GM21825 (cell line): ENCODE results near the gene CAMK2D.
"Not testable (repeated sequence)": the region's sequence is repeated elsewhere in the genome, so short reads cannot be mapped to it uniquely, and the experiment has no call there.

Experiments
- ATAC-seq: cut with Tn5 transposase; IDR thresholded peaks from one replicate; pipeline ENCODE4 v1.9.1; 2021; ENCODE audit warnings: mild to moderate bottlenecking, moderate library complexity; ENCODE audit not compliant: unreplicated experiment

CAMK2D gene

DNA sequence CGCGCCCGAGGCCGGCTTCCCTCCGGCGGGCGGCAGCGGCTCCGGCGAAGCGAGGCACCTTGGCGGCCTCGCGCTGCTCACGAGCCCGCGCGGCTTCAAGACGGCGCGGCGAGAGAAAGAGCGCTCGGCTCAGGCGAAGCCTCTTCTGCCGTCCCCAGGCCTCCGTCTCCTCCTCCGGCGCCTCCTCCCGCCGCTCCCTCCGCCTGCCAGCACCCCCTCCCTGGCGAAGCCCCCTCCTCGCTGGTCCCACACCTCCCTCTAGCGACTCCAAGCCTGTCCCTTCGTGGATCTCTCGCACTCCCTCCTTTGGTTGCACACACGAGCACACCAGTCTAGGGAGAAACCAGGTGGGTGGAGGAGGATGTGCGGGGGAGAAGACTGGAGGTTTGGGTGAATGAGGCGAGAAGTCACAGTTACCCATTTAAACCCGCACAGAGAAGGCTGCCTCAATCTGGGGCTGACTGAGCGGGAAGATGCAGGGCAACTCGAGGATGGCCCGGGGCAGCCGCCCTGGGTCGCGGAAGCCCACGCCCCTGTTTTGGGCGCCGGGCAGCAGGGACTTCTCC is at the start of gene CAMK2D:
Gene CAMK2D, minus strand, starts transcription at position 119 of the 566 bp plus-strand sequence. CDS start 670 bp downstream, outside the sequence.
- ATAC-seq, result peak; percentile 48

DNA sequence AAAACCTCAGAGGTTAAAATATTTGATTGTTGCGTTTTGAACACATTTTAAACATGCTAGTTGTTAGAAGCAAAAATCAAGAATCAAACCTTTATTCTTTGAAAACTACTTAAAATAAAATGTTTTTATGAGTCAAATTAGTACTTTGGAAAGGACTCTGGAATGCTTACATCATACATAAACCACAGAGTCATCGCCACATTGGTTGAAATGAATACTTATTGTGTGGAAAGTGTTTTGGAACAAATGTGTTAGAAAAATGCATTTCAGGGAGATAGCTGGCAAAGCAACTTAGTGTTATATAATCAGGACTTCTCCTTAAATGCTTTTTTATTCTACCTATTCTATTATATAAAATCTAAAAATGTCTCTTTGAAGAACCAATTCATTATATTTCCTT is 49.4 kb upstream of the CAMK2D start:
- no peak for ATAC-seq

DNA sequence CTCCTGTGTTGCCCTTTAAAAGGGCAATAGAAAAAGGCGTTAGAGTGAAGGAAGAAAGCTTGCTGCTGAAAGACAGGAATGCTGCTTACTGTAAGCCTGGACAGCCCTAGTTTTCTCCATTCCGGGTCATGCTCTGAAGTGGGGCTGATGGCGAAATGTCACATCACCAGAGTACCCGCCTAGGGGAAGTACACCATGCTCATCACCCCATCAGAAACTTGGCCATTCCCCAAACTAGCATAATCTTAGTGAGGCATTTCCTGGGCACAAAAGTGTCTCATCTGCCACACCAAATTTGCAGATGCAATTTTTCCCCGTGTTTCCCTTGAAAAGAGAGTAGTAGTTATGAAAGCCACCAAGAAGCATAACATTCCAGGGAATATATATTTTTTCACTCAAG is 47.8 kb upstream of the CAMK2D start:
- ATAC-seq, result no peak

DNA sequence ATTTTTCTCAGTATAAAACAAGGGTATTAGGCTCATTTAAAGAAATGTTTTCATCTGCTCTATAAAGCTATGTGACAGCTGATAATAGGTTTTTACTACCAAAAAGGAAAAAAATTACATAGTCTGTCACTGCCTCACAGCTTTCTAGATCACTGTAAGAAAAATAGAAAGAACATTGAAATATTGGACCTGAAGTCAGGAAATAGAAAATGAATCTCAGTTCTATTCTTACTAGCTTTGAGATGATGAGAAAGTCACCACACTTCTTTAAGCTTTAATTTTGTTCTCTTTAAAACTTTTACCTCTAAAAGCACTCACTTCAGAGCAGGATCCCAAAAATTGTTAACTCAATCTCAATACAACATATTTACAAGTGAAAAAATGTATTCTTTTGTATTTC is 45.3 kb upstream of the CAMK2D start:
- ATAC-seq, result no peak

DNA sequence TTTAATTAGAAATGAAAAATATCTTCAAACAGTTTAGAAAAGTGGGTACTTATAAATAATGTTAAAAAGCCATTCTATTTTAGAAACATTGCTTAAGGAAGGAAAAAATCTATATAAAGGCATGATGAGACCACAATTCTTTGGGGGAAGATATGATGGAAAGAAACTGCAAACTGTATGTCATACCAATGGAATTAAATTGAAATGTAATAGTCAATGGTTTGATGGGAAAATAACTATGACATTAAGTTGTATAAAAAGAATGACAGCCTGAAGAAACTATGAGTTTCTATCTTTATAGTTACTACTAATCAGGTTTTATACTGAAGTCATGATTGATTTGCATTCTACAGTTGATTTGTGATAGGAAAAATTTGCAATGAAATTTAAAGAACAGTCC is 40.3 kb upstream of the CAMK2D start:
- ATAC-seq, result no peak

DNA sequence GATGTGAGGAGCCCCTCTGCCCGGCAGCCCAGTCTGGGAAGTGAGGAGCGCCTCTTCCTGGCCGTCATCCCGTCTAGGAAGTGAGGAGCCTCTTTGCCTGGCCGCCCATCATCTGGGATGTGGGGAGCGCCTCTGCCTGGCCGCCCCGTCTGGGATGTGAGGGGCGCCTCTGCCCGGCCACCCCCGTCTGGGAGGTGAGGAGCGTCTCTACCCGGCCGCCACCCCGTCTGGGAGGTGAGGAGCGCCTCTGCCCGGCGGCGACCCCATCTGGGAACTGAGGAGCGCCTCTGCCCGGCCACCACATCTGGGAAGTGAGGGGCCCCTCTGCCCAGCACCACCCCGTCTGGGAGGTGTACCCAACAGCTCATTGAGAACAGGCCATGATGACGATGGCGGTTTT is 34.8 kb upstream of the CAMK2D start:
- not testable (repeated sequence) for ATAC-seq

DNA sequence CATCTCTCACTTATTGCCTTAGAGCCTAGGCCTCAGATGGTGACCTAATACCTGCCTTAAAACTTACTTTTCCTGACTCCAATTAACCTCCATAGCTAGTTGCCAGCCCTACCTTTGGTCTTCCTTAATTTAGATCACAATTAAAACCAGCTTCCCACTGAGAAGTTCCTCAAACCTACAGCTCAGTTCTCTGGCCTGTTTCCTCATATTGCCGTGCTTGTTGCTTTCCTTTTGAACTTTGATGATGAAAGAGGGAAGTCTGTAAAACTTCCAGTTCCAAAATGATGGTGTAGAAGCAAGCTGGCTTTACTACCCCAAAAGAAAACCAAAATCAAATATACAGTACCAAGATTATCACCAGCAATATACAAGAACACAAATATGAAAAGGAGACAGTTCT is 28.9 kb upstream of the CAMK2D start:
- ATAC-seq, result no peak

DNA sequence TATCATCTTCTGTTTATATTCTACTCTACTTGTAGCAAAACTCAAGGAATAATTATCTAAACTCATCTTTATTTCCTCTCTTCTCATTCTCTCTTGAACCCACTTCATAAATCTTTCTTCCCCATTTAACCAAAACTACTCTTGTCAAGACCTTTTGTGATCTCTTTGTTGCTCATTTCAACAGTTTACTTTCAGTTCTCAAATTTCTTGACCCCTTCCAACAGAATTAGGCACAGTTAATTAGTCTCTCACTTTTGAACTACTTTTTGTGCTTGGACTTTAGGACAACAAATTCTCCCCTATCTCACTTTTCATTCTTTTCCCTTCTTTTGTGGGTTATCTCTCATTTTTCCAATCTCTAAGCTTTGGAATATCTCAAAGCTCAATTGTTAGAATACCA is 27.4 kb upstream of the CAMK2D start:
- ATAC-seq, result no peak

DNA sequence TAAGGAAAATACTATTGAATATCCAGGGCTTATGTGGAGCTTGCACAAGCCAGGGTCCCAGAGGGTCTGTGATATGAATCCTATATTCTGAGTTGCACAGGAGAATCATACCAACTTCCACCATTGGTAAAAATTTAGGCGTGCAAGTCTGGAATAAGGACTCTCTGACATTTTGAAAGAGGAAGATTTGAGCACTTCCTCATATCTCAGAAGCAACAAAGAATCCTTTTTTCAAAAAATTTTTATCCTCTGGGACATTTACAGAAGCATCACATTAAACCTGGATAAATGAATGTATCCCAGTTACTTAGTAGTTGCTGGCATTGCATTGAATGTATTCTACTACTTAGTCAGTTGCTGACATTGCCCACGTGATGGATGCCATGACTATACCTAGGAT is 24.2 kb upstream of the CAMK2D start:
- no peak for ATAC-seq

DNA sequence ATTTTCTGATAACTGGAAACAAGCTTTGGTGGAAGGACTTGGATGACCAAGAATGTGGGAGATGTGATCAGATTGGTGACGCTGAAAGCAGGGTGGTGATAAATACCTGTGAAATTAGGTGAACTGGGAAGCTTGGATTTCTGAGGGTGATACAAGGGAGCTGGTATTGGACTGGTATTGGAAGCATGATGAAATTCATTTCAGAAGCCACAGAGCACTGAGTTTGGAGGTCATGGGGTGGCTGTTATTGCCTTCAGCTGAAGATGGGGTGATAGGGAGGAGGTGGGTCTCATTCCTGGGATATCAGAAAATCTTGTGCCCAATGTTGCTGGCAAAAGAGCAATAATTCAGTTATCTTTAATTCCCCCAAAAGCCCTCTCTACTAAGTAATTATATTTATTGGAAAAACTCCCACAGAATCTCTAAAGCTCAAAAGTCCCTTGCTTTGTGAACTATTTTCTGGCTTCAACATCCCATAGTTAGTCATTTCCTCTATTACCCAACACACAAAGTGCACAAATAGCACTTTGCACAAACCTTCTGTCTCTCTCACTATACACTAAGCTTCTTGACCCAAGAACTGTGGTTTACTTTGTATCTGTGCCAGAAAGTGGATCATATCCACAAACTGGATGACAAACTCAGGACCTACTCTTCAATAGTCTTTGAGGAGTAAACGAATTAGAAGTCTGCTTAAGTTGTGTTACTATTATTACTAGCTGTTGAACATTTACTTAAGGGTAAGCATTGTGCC is 23.1 kb upstream of the CAMK2D start:
- ATAC-seq, result no peak

DNA sequence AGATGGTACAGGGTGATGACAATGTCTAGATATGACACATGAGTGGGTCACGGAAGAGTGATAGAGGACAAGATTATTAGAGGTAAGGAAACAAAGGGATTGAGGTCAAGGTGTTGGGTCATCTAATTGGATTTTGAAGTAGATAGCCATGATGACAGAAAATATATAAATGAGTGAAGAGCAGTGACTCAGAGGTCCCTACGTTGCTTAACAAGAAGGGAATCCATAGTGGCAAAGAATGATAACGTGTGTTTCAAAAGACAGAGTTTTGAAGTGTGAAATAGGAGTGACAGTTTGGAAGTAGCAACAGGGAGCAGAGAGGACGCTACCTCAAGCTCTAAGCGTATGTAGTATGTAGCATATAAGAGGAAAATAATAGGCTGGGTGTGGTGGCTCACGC is 22.2 kb upstream of the CAMK2D start:
- ATAC-seq, result no peak

DNA sequence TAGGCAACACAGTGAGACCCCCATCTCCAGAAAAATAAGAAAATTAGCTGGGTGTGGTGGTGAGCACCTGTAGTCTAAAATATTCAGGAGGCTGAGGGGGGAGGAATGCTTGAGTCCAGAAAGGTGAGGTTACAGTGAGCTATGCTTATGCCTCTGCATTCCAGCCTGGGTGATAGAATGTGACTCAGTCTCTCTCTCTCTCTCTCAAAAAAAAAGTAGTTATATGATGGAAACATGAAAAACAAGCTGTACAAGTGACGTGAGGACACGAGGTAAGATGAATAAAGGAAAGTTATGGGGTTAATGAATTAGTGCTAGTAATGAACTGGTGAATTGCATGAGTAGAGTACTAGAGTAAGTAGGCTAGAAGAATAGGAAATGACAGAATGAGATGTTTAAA is 21.8 kb upstream of the CAMK2D start:
- no peak for ATAC-seq

DNA sequence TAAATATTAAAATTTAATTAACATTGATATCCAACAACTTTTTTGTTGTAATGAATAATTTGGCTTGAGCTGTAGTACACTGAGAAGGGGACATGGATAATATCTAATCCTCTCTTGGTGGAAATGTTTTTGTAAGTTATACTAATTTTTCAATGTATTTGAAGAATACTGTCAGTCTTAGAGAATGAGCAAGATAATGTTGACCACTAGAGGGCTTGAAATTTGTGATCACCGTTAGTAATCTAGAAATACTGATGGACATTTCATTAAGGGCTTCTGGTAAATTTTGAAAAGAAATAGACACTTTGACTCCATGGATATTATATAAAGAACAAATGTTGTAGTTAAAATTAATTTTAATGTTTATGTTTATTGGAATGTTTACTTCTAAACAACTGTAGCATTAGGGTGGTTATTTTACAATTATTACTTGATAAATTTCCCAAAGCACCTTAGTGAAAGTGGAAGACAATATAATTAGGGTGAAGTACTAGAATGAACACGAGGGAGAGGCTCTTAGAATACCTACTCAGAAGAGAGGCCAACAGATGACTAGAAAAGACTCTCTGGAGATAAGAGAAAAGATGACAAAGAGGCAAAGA is 20.0 kb upstream of the CAMK2D start:
- no peak for ATAC-seq

DNA sequence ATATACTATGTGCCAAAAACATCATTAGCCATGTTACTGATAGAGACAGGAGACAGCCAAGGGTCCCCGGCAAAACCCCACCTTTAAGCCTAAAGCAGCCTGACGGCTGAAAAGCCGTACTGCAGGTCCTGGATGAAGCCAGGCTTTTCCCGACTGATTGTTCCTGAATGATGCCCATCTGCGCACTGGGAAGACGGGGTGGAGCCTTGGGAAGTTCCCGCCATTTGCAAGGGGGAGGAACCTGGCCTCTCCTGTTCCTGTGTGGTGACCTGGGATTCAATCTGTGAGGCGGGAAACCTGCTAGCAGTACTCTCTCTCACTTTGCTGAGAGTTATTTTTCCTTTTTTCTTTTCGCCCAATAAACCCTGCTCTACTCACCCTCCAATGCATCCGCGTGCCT is 15.1 kb upstream of the CAMK2D start:
- no peak for ATAC-seq

DNA sequence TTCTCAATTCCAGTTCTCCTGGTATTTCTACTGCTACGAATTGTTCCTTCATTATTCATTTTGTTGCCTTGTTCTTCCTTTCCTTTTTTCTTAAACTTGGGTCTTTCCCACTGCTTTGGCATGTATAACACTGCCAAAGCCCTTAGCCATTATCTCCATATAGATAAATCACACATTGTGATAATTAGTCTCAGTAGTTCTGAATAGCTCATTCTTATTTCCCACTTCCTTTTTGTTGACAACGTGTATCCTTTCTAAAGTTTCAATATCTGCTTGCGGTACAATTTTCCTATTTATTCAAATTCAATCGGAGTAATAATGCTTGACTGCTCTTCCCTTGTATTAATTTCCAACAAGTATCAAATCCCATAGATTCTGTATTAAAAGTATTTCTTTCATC is 14.5 kb upstream of the CAMK2D start:
- ATAC-seq, result no peak

DNA sequence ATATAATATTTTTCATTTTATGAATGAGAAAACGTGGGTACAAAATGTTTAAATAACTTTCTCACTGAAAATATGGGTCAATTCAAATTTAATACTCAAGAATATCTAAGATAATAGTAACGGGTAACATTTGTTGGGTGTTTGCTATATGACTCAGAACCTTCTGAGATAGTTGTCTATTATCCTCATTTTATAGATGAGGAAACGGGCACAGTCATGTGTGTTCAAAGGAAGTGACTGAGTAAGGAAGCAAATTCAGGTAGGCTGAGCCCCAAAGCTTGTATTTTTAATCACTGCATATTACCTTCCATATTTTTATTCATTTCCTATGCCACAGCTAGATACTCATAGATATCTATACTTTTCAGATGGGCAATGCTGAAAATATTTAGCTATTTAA is 12.2 kb upstream of the CAMK2D start:
- no peak for ATAC-seq

DNA sequence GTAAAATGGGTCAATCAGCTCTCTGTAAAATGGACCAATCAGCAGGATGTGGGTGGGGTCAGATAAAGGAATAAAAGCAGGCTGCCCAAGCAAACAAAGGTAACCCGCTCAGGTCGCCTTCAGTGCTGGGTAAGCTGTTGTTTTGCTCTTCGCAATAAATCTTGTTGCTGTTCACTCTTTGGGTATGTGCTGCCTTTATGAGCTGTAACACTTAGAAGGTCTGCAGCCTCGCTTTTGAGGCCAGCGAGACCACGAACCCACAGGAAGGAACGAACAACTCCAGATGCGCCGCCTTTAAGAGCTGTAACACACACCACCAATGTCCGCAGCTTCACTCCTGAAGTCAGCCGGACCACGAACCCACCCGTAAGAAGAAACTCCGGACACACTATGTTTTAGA is 11.5 kb upstream of the CAMK2D start:
- no peak for ATAC-seq

DNA sequence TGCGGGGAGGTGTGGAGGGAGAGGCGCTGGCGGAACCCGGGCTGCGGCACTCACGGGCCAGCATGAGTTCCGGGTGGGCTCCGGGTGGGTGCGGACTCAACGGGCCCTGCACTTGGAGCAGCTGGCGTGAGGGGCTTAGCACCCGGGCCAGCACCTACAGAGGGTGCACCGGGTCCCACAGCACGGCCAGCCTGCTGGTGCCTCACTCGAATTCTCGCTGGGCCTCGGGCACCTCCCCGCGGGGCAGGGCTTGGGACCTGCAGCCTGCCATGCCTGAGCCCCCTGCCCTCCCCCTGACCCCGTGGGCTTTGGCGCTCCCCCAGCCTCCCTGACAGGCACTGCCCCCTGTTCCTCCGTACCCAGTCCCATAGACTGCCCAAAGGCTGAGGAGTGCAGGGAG is 10.8 kb upstream of the CAMK2D start:
- no peak for ATAC-seq

DNA sequence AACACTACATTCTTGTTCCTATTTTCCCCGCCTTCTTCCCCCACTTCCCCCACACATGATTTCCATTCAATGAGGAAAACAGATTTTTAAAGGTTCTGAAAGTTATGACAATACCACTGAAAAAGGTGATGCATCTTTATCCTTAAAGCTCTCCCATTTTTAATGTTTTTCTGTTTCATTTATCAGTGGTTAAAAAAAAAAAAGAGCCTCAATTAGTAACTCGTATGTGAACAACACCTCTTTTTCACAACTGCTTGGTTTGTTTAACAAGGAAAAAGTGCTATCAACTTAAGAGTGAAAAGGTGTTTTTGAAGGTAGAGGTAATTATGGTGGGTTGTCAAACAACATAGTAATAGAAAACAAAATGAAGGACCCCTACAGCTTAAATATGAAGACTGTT is 8.2 kb upstream of the CAMK2D start:
- ATAC-seq, result no peak

DNA sequence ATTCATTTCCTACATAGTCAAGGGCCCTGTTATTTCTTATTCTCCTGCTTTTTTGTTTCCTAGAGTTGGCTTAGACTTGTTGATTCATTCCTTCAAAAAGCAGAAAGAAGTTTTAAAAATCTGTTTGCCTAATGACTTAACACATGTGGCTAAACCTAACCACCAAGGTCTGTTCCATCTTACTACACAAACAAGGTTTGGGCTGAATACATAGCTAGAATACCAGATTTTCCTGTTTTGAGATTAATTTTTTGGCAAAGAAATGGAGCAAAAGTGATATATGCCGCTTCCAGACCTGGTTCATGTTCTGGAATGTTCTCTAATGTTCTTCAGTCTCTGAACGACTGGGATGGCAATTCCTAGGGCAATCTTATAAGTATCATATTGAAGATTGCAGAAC is 7.4 kb upstream of the CAMK2D start:
- ATAC-seq, result no peak

DNA sequence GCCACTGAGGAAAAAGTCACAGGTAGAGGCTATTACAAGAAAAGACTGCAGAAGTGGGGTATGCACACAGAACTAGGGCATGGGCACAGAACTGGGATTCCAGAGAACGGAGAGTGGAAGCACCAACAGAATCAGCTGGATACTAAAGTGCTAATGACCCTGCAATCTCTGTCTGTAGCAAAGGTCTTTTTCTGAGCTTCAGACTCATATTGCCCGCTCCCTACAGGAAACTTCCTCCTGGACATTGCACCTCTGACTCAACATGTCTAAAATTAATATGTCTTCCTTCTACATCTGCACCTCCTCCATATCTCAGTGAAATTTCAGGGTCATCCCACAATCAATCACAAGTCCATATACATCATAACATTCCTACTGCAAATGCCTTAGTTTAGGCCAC is 5.3 kb upstream of the CAMK2D start:
- ATAC-seq, result no peak

DNA sequence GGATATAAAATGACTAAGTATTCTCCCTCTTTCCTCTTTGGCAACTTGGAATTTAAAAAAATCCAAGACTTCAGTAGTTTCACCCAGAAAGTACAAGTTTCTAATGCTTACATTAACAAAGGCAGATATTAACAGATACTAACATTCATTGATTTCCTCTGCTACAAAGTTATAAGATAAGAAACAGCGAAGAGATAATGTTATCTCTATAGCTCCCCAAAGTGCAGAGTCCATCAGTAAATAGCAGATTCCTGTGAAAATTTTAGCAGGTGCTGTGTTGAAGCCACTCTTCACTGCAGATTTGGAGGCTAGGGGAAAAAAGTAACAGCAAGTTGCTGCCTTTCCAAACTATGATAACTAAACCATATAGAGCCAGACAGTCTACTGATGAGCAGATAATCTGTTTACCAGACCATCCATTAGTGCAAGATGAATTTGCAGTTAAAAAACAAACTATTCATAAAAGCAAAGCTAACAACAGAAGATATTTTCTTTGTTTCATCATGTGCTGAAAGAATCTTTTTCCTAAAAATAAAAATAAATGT is 3.3 kb upstream of the CAMK2D start:
- no peak for ATAC-seq
